HG02981 (cell line): ENCODE measurements around the gene CASP4.
"Not testable (repeated sequence)": the region's sequence is repeated elsewhere in the genome, so short reads cannot be mapped to it uniquely, and the experiment has no call there.

Source experiments
- ATAC-seq: cut with Tn5 transposase; IDR thresholded peaks from one replicate; pipeline ENCODE4 v1.9.1; 2021; ENCODE audit warnings: mild to moderate bottlenecking, moderate library complexity; ENCODE audit not compliant: unreplicated experiment

The CASP4 gene

DNA sequence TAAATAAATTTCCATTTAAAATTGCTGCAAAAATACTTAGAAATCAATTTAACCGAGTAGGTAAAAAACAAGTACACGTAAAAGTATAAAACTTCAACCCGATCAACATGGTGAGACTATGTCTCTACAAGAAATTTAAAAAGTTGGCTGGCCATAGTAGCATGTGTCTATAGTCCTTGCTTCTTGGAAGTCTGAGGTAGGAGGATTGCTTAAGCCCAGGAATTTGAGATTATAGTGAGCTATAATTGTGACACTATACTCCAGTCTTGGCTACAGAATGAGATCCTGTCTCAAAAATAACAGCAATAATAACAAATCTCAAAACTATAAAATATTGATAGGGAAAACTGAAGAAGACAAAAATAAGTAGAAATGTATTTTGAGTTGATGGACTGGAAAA is 11.1 kb downstream of the CASP4 start:
- no peak for ATAC-seq

DNA sequence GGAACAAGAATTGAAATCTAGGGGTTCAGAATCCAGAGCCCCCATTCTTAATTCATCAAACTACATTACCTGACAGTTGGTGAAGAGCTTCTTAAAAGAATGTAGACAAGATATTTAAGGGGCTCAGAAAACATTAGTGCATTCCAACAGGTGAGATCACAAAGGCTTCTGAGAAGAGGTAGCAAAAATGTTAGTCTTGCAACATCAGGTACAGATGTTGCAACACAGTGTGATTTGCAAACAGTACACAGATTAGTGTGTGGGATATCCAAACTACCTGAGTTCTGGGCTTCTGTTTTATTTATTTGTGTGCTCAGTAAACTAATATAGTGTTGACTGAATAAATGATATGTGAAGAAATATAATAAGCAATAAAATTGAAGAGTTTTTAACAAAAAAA is 11.8 kb downstream of the CASP4 start:
- no peak for ATAC-seq

DNA sequence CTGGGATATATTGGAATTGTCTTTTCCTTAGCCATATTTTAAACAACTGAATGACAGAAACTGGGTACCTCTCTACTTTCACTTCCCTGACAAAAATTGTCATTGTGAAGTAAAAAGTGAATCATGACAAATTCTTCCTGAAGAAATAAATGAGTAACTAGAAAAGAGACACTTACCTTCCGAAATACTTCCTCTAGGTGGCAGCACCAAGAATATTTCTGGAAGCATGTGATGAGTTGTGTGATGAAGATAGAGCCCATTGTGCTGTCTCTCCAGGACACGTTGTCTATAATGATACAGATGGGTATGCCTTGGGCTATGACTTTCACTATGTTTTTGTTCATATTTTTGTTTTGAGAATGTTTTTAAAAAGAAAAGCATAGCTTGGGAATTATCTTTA is 21.5 kb downstream of the CASP4 start:
- ATAC-seq: peak; percentile 97

DNA sequence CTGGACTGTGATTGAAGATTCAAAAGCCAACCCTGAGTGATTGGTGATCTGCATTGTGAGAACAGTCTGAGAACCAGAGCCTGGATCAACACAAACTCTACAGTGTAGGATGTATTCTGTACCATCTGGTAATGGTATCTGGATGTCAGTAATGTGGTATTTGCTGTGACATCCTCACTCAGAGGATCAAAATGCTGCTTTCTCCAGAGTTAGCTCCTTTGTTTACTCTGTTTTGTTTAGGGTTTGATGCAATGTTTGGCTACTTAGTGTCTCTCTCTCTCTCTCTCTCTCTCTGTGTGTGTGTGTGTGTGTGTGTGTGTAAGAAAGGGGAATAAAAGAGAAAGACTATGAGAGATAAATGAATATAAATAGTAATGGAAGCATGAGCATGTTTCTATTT is 24.3 kb downstream of the CASP4 start:
- no peak for ATAC-seq

DNA sequence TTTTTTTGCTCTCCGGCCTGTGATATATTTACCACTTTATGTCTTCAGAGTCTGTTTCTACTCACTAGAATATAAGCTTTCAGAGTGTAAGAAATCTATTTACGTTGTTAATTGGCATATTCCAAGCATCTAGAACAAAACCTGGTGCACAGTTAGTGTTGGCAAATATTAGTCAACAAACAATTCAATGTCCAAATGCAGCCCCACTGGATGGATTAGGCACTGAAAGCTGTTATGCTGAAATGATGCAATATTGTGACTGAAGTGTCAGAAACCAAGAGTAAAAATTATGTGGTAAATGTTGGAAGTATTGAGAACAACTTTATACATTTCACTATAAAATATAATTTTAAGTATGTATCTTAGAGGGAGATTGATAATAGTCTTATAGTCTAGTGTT is 24.8 kb downstream of the CASP4 start:
- ATAC-seq: no peak

DNA sequence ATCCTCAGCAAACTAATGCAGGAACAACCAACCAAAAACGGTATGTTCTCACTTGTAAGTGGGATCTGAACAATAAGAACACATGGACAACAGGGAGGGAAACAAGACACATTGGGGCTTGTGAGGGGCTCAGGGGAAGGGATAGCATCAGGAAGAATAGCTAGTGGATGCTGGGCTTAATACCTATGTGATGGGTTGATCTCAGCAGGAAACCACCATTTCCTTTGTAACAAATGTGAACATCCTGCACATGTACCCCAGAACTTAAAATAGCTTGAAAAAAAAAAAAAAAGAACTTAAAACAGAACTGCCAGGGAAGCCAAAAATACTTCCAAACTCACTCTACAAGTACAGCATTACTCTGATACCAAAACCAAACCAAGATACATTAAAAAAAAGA is 33.8 kb downstream of the CASP4 start:
- ATAC-seq: no peak

DNA sequence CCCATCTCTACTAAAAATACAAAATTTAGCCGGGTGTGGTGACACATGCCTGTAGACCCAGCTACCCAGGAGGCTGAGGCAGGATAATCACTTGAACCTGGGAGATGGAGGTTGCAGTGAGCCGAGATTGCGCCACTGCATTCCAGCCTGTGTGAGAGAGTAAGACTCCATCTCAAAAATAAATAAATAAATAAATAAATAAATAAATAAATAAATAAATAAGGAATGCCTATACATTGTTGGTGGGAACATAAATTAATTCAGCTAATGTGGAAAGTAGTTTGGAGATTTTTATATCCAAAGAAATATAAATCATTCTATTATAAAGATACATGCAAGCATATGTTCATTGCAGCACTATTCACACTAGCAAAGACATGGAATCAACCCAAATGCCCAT is 34.3 kb downstream of the CASP4 start:
- not testable (repeated sequence) for ATAC-seq

DNA sequence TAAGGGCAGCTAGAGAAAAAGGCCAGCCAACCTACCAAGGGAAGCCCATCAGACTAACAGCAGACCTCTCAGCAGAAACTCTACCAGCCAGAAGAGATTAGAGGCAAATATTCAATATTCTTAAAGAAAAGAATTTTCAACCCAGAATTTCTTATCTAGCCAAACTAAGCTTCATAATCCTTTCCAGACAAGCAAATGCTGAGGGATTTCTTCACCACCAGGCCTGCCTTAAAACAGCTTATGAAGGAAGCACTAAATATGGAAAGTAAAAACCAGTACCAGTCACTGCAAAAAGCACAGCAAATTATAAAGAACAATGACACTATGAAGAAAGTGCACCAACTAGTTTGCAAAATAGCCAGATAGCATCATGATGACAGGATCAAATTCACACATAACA is 39.6 kb downstream of the CASP4 start:
- no peak for ATAC-seq

DNA sequence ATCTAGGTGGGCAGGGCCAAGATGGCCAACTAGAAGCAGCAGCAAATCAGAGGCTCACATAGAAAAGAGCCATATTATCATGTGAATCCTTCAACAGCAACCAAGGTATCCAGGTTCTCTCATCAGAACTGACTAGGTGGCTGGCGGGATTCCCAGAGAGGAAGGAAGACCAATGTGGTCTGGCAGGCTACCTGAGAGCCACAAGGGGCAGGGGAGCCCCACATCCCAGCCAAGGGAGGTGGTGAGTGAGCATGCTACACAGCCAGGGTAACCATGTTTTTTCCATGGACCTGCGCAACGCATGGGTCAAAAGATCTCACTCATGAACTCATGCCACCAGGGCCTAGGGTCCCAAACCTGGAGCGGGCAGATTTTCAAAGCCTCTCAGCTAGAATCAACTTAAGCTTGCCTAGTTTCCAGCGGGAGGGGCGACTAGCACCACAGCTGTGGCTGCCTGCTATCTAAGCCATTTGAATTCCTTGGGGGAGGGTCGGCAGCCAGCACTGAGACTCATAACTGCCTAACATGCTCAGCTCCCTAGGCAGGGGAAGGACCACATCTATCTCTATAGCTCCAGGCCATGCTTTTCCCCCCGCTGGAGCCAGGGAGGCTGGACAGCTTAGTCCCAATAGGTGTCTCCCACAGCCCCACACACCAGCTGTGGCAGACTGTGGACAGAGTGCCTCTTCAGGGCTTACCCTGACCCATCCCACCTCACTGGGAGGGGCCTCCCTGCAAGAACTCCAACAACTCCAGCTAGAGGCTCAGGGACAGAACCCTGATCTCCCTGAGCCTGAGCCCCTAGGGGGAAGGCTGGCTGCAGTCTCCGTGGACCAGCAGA is 41.4 kb downstream of the CASP4 start:
- ATAC-seq: no peak

DNA sequence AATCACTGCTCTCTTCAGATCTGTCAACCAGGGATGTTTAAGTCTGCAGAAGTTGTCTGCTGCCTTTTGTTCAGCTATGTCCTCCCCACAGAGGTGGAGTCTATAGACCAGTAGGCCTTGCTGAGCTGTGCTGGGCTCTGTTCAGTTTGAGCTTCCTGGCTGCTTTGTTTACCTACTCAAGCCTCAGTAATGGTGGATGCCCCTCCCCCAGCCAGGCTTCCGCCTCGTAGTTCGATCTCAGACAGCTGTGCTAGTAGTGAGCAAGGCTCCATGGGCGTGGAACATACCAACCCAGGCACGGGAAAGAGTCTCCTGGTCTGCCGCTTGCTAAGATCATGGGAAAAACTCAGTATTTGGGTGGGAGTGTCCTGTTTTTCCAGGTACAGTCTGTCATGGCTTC is 42.5 kb downstream of the CASP4 start:
- no peak for ATAC-seq

DNA sequence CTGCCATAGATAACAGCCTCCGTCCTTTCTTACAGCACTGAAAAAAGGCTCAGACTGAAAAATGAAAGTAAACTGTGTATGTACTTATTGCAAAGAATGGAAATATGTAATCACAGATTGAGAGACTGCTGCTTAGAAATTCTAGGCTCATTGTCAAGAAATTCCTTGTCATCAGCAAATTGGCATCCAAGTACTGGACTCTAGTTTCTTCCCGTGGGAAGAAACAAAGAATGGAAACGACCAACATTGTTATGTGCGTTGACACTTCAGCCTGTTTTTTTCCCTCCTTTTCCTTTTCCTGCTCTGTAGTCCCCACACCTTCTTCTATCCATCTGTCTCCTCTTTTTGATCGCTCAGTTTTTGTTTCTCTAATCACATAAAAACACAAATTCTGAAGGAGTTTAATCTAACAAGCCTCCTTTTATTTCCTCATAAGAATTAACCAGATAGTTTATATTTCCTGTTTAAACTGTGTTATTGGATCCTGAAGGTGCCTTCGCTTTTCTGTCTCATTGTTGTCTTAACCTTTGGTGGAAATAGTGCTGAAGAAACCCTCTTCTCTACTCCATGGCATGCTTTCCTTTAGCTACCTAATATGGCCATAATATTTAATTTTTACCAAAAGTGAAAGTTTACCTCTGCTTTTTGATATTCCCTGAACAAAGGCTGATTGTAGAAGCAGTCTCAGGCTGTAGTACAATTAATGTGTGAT is 50.1 kb downstream of the CASP4 start:
- ATAC-seq: peak; percentile 73

DNA sequence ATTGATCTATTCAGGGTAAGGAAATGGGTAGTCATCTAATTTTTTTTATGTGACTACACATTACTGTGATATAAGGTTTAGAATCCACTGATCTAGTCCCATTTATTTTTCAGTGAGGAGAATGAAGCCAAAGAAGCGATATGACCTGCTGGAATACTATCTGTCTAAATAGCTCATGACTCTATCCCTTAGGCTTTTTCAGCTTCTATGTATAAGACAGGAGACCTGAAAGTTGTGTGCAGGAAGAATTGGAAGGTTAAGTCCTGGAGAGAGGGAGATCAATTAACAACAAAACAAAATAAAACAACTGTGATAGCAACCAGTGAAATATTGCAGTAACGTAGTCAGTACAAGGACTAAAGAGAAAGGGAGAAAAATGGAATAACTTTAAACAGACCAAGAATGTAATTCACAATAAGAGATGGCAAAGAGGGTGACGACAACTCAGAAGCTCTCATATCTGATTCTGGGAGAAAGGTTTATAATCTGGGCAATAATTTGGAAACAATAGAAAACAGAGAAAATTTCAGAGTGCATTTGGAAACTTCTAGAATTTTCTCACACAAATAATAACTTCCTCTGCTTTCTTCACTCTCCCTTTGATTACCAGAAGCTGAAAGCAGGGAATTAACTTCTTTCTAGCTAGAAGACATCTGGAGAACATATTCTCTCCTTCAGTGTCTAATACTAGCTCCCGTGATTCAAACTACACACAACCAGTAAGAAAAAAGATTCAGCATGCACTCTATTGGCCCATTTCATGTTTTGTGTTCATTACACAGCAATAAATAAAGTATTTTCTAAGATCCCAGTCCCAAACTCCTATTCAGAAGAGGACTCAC is 50.9 kb downstream of the CASP4 start:
- ATAC-seq: peak; percentile 17

DNA sequence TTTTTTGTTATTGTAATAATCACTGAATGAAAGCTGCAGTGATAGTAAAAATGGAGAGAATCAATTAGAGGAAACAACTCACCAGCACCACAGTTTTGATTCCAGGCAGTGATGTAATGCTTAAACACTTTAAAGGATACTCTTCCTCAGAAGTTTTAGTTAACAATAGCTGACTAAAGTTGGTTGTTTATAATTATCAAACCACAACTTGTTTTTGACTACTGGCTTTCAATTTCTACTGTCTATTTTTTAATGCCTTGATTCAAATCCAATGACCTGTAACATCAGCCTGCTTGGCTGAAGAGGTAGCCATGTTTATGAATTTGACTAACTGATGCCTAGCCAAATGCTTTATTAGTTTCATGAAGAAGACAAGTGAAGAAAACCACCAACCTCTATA is 51.9 kb downstream of the CASP4 start:
- ATAC-seq: no peak

DNA sequence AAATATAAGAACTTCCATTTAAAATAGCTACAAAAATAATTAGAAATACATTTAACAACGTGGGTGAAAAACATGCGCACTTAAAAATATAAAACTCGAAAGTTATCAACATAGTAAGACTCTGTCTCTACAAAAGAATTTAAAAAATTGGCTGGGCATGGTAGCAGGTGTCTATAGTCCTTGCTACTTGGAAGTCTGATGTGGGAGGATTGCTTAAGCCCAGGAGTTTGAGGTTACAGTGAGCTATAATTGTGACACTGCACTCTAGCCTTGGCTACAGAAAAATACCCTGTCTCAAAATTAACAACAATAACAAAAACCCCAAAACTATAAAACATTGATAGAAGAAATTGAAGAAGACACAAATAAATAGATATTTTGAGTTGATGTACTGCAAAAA is 56.3 kb downstream of the CASP4 start:
- ATAC-seq: no peak

DNA sequence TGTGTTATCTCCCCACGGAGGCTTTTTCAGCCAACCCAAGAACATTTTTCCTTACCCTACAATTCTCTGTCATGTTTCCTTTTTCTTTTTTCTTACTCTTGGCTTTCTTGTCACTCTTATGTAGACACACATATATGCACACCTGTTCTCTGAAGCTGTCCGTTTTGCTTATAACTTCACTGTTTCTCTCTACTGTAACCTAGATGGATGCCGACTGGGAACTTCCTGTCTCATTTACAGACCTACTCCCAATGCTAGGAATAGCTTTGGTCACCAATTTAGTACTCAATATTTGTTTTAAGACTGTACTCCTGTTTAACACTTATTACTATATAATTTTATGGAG is 60.2 kb downstream of the CASP4 start:
- peak; percentile 4 for ATAC-seq

DNA sequence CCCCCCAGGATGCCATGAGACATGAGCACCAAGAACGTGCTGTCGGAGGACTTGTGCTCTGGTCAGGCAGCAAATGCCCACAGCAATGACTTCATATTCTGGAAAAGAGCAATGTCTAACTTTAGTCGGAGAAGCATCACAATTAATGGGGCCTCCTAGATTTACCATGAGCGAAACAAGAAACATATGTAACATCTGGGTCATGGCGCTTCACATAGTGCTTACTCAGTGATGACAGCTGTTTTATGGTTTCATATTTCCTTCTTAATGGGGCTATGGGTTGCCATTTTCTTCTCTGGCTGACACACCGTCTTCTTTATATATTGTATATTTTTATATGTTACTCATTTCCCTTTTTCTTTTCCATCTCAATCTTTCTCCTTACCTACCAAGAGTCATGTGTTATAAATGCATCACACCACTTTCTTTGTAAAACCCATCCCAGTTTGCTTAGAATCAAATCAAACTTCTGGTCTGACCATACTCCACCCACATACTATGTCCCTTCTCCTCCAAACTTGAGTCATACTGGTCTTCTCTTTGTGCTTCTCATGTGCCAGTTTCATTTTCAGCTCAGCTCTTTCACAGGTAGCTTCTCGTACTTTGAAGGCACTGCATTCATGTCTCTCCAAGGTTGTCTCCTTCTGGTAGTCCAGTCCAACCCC is 60.7 kb downstream of the CASP4 start:
- peak; percentile 71 for ATAC-seq

DNA sequence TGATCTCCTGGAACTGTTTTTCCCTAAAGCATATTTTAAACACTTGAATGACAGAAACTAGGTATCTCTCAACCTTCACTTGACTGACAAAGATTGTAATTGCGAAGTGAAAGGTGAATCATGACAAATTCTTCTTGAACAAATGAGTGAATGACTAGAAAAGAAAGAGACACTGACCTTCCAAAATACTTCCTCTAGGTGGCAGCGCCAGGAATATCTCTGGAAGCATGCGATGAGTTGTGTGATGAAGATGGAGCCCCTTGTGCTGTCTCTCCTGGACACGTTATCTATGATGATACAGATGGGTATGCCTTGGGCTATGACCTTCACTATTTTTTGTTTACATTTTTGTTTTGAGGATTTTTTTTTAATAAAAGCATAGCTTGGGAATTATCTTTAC is 63.1 kb downstream of the CASP4 start:
- ATAC-seq: no peak

DNA sequence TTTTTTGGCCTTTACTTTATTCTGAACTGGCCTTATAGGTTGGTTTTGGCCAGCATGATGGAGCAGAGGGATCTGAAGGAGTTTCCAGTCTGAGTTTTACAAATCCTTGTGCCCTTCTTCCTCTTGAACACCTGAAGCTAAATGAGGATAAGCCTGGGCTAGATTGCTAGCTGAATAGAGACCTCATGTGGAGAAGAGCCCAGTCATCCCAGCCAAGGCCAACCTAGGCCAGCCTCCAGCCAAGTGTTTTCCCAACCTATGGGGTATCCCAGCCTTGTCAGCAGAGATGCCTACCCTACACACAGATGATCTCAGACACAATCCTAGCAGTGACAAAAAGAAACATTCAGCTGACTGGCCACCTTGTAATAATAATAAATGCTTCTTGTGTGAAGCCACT is 69.1 kb downstream of the CASP4 start:
- no peak for ATAC-seq

DNA sequence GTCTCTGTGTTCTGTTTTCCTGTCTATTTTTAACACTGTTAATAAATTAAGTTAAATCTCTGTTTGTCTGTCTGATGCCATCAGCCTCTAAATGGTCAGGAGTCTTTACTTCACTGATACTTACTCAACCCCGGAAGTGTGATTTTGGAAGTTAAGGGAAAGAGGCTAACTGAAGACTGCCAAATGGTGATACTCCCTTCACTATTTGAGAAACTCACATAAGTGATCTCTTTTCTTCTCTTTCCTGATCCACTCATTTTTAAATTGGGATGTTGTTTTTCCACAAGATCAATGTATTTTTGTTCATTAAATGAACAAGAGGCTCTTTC is 69.7 kb downstream of the CASP4 start:
- ATAC-seq: no peak

DNA sequence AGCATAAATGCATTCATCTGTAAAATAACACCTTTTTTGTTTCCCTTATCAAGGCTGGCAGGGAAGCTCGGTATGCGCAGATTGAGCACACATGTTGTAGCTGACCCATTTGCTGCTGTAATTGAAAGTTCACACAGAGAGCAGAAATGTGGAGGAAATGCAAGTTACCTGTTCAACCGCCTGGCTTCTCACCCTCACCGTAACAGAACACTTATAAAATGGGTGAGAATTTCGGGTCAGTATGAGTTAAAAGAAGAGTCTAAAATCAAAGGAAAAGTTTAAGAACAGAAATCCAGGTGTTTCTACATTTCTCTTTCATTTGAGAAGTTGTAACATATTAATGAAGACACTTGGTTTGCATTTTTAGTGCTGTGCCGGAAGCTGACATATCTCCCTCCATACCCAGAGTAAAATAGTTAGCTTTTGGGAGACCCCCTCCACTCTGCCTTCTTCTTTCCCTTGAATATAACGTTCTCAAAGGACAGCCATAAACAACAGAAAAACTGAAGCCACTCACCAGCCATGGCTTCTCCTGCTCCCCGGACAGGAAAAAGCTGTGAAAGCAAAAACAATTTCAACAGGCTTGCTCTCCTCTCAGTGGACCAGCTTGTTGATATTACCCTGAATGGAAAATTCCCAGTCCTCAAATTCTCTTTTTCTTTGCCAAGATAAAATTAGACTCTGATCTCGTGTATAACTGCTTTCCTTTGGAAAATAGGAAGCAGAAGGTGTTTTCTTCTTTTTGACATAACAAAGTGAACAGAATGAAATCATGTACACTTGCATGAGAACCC is 70.3 kb downstream of the CASP4 start, which contains the start of gene CASP12:
CASP12 (minus strand) TSS at position 570 of the 794 bp plus-strand sequence.
- peak; percentile 54 for ATAC-seq
